HG02870 (cell line): Measurements from ENCODE around the gene UBIAD1.
"Not testable (repeated sequence)": the region's sequence is repeated elsewhere in the genome, so short reads cannot be mapped to it uniquely, and the experiment has no call there.

ENCODE experiments used
- ATAC-seq: cut with Tn5 transposase; IDR thresholded peaks from one replicate; pipeline ENCODE4 v1.9.1; 2021; ENCODE audit warnings: mild to moderate bottlenecking, moderate library complexity; ENCODE audit not compliant: unreplicated experiment

UBIAD1 gene

DNA sequence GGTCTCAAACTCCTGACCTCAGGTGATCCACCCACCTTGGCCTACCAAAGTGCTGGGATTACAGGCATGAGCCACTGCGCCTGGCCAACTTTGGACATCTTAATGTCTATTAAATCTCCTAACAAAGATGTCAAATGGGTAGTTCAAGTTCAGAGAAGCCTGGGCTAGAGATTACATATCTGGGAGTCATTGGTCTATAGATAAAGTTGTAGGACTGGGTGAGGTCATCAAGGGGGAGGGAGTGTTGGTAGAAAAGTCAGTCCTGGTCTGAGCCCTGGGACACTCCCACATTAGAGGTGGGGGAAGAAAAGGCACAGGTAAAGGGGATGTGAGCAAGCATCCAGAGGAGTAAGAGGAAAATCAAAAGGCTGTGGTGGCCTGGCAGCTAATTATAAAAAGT lies 6.6 kb downstream of the UBIAD1 start:
- ATAC-seq = no peak

DNA sequence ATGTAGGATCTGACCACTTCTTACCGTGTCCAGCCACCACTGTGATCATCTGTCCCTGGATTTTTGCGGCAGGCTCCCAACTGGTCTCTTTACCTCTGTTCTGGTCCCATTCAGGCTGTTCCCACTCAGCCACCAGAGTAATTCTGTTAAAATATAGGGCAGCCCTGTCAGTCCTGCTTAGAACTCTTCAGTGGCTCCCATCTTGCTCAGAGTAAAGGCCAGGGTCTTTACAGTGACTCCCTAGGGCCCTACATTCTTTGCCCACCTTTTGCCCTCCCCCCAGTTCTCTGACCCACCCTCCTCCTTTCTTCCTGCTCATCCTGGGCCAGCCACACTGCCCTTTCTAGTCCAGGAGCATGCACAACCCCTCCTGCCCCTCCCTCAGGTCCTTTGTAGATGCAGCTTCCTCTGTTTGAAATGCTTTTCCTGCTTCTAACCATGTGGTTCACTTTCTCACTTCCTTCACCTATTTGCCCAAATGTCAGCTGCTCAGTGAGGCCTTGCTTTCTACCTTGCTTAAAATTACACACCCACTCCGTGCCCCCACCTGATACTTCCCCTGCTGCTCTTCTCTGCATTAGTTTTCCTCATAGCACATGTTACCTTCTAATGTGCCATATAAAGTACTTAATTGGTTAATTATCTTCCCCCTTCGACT lies 7.8 kb downstream of the UBIAD1 start:
- ATAC-seq = no peak

DNA sequence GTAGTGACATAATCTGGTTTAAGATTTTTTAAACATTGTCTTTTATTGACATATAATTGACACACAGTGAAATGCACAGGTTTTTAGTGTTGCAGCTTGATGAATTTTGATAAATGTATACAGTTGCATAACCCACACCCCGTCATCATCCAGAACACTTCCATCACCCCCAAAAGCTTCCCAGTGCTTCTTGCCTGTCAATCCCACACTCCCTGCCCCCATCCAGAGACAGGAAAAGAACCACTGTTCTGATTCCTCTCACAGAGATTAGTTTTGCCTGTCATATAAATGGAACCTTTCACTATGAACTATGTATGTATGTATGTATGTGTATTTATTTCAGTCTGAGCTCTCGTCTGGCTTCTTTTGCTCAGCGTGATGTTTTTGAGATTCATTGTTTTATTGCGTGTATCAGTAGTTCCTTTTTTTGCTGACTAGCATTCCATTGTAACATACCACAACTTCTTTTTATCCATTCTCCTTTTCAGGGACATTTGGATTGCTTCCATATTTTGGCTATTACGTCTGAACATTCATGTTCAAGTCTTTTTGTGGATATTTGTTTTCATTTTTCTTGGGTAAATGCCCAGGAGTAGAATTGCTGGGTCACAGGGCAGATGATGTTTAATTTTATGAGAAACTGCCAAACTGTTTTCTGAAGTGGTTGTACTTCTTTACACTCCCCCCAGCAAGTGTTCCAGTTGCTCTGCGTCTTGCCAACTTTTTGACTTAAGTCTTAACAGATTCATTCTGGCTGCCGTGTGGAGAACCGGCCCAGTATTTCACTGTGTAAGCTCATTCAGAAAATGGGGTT lies 8.7 kb downstream of the UBIAD1 start:
- no peak for ATAC-seq

DNA sequence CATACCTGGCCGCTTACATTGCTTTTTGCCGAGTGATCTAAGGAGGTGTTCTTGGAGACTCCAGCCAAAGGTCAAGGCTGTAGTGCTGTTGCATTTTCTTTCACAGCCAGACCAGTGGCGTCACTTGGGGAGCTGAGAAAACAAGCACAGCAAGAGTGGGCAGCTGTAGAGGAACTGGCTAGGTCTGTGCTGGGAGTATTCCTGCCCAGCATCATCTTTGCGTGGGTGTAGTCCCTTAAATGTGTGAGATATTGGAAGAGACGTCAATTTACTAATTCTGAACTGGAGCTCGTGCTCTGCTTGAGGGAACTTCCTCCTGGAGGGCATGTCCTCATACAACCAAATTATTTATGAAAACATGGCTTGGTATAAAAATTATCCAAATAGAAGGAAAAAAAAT lies 10.2 kb downstream of the UBIAD1 start:
- no peak for ATAC-seq

DNA sequence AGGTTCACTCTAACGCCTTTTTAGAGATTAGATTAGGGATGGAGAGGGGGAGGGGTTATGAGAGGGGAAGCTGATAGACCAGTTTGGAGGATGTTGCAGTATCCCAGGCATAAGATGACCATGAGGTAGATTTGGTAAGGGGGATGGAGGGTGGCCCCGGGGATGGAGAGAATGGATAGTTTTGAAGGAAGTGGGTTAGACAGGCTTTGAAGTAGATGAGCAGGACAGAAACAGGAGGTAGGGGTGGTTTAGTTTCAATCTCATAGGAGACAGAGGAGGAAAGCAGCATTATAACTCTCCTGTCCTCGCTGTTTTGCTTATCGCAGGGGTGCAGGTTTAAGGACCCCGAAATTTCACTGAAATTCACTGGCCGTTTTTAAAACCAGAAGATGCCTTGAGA lies 11.8 kb downstream of the UBIAD1 start:
- no peak for ATAC-seq

DNA sequence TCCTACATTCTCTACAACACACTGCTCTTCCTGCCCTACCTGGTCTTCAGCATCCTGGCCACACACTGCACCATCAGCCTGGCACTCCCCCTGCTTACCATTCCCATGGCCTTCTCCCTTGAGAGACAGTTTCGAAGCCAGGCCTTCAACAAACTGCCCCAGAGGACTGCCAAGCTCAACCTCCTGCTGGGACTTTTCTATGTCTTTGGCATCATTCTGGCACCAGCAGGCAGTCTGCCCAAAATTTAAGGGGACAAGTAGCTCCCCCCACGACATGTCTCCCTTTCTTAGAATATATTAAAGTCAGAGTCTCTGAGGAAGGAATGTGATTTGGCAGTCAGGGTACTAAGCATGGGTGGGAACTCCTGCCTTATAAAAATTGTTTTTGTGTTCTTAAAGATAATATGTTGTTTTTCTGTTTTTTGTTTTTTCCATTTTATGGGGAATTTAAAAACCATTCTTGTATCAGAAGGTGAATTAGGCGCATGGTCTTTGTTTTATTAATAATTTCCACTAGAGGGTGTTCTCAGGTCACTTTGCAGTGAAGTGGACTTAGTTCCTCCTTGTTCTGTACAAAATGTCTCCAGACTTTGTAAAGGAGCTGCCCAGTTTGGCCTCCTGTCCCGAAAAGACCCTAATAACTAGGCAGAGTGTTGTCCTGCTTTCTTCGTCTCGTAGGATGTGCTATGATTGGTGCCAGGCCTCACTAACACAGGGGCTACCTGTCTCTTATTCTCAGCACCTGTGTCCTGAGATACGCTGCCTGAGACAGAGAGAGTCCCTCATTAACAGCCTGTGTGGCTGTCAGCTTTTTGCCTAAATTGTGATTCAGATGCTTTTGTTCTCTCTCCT lies 13.1 kb downstream of the UBIAD1 start:
- no peak for ATAC-seq

DNA sequence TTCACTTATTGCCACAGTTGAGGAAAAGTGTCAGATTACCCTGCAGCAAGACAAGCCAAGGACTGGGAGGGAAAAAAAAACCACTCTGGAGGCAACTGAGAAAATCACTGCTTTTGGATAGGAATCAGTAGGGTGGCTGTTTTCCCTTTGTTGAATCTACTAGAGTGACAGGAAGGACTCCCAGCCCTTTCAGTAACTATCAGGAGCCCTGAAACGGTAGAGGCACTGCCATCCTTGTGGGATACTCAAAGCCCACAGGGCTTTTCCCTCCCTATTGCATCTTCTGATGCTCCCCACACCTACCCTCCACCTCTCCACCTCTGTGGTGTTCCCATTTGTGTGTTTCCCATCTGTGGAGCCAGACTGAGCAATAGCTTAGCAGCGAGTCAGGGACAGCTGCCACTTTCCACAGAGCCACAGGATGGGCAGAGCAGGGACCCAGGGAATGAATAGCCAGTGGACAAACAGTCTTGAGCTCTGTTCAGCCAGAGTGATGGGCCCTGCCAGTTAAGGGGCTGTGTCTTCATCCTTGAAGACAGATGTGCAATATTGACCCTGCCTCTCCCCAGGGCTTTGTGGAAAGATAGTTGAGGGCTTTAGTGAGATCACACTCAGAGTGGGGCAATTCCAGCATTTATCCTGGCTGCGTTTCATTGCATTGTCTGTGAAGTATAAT lies 13.9 kb downstream of the UBIAD1 start:
- no peak for ATAC-seq

DNA sequence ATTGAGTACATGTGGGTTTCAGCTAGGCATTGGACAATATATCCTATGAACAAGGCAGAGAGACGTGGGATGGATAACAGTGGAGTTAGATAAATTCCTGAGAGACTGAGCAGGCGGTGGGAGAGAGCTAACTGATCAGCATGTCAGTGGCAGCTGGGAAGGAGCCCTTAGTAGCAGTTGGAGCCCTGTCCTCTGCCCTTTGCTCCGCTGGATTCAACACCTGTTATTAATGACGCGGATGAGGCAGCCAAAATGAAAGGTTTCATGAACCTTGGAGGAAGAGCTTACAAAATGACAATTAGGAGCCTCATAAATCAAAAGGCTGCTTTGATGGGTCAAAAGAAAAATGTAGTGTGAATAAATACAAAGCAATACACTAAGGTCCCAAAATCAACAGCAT lies 16.1 kb downstream of the UBIAD1 start:
- ATAC-seq = no peak

DNA sequence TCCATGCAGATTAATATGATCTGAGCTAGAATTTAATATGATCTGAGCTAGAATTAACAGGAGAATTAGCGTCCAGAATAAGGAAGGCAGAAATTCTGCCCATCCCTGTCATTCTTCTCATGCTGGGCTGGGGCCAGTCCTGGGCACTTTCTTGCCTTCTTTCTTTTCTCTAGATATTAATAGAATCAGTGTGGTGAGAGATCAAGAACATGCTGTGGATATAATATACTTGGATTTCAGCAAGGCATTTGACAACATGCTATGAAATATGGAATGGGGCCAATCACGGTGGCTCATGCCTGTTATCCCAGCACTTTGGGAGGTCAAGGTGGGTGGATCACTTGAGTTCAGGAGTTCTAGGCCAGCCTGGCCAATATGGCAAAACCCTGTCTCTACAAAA lies 18.1 kb downstream of the UBIAD1 start:
- ATAC-seq = no peak

DNA sequence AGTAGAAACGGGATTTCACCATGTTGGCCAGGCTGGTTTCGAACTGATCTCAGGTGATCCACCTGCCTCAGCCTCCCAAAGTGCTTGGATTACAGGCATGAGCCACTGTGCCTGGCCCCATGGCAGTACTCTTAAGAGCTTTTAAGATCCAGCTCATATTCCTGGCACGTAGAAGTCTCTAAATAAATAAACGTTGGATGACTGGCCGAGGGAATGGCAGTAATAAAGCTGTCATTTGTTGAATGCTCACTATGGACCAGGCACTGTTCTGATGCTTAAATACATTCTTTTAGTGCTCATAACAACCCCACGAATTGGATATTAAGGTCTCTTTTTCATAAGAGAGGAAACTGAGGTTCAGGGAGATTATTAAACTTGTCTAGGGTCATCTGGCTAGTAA lies 20.9 kb downstream of the UBIAD1 start:
- no peak for ATAC-seq

DNA sequence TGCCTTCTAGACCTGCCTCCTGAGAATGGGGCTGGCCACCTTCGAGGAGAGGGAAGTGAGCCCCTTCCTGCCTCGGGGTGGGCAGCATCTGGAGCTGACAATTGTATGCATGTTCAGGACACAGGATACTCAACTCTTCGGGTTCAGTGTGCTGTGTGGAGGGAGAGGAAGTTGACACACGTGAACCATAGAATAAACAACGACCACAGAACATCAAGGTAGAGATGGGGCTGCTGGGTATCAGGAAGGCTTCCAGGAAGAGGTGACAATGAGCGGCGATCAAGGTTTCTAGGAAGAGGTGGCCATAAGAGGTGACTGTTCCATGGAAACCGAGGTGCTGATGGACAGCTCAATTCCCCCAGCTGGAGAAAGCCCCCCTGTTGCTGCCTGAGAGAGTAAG lies 22.0 kb downstream of the UBIAD1 start:
- ATAC-seq = no peak

DNA sequence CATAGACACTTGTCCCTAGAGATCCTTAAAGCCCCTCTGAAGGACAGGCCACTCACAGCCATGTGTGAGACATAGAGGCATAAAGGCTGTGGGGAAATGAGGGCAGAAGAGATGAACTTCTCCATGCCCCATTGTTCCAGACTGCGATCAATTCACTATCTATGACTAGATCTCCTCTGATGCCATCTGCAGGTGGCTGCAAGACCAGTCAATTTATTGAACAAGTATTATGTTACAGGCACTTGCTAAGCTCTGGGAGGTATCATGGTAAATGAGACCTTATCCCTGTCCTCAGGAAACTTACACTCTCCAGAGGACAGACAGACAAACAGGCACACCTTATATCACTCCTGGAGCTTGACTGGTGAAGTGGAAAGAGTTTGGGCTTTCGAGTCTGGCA lies 22.9 kb downstream of the UBIAD1 start:
- ATAC-seq = no peak

DNA sequence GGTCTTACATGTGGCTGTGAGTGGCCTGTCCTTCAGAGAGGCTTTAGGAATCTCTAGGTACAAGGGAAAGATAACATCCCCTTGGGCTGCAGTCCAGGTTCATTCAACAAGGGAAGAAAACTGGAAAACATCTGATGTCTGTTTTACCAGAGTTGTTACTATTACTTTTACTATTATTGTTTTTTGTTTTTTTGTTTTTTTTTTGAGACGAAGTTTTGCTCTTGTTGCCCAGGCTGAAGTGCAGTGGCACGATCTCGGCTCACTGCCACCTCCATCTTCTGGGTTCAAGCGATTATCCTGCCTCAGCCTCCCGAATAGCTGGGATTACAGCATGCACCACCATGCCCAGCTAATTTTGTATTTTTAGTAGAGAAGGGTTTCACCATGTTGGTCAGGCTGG lies 24.8 kb downstream of the UBIAD1 start:
- ATAC-seq = not testable (repeated sequence)

DNA sequence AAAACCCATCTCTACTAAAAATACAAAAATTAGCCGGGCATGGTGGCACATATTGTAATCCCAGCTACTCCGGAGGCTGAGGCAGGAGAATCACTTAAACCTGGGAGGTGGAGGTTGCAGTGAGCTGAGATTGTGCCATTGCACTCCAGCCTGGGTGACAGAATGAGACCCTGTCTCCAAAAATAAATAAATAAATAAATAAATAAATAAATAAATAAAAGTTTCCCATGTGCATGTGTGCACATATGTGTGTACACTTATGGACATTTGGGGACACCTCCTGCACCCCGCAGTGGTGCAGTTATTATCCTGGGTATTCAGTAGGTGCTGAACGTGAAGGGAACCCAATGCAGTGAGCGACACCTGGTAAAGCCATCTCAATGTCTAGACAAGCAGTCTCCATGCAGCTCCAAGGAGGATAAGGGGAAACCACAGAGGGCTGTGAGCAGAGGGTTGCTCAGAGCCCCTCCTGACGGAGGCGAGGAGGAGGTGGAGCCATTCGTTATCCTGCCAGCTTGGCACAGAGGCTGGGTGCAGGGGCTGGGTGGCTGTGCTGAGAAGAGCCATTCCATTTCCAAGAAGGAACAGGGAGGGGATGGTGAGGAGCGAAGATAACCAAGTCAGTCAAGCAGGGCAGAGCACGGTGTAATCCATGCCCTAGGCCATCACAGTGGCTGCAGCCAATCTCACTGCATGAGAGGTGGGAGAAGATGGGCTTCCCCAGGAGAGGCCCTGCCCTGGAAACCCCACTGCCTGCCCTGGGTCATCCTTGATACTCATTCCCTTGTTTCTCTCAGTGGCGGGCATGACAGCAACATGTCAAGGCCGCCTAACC lies 25.6 kb downstream of the UBIAD1 start:
- no peak for ATAC-seq

DNA sequence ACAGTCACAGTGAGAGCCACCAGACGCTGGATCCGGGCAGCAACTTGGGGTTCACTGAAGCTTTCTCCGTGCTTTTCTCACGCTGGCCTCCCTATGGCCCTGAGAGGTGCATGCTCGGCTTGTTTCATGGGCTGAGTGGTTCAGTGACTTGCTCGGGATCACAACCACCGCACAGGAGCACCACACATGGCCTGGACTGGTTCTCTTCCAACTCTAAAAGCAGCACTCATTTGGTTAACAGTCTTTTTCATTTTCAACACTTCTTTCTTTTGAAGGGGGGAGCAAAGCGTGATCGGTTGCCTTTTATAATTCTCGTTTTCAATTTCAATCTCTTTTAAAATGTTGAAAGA lies 26.2 kb downstream of the UBIAD1 start:
- no peak for ATAC-seq

DNA sequence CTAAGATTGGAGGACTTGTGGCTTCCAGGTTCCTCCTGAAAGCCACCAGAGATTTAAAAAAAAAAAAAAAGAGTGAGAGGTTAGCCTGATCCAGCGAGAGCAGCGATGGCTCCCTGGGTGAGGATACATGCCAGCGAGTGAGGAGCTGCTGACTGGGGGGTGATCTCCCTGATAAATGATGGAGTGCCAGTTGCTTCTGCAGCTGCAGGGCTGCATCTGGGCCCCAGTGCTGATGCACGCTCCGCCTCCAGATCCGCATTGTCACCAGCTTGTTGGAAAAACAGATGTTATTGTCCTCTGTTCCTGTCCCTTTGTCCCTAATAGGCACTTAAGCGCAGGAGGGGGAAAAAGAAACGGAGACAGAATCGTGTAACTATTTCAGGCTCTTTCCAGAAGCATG lies 28.6 kb downstream of the UBIAD1 start:
- ATAC-seq = no peak

DNA sequence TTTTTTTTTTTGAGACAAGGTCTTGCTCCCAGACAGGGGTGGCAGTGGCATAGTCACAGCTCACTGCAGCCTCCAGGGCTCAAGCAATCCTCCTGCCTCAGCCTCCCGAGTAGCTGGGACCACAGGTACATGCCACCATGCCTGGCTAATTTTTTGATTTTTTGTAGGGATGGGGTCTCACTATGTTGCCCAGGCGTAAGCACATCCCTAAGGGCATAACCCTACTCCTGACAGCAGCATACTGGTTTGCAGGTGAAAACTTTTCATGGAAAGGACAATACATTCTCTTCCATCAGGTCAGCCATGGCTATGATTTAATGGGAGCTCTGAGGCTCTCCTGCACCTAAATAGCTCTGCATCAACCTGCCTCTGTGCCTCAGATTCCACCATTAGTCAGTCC lies 29.4 kb downstream of the UBIAD1 start:
- ATAC-seq = no peak

DNA sequence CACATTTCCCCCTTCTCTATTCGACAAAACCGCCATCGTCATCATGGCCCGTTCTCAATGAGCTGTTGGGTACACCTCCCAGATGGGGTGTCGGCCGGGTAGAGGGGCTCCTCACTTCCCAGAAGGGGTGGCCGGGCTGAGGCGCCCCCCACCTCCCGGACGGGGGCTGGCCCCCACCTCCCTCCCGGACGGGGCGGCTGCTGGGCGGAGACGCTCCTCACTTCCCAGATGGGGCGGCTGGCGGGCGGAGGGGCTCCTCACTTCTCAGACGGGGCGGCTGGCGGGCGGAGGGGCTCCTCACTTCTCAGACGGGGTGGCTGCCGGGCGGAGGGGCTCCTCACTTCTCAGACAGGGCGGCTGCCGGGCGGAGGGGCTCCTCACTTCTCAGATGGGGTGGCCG lies 32.5 kb downstream of the UBIAD1 start:
- ATAC-seq = not testable (repeated sequence)

DNA sequence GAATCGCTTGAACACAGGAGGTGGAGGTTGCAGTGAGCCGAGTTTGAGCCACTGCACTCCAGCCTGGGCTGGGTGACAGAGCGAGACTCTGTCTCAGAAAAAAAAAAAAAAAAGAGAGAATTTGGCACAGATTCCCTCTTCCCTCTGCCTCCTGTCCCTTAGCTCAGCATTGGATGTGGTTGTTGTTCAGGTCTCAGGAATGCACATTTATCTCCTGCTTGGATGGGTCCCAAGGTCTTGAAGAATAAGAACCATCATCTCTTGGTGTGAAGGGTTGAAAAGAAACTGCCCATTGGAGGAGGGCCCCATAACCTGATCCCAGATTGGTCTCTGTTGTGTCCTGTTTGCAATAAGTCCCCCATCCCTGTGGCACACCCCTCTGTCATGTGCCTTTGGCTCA lies 34.9 kb downstream of the UBIAD1 start:
- no peak for ATAC-seq

DNA sequence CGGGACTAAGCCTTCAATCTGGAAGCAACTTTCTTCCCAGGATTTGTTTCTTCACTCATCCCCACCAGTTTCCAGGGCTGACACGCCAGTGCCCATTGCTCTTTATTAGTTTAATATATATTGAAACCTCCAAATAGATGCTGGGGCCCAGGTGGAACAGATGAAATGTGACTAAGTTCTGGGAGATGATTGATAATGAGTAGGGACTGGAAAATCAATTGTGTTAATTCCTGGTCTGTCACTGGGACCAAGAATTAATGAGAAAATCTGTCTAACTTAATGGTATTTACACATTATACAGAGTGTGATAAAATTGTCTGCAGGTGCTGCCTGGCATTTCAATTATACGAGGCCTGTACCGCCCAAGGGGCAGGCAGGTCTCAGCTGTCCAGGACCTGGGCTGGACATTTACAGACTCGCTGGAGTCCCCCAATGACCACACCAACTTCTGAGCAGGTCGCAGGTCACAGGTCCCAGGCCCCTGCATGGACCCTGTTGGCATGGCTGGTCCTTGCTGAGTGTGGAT lies 35.8 kb downstream of the UBIAD1 start:
- ATAC-seq = no peak
